ELR (cell line): ENCODE measurements around the gene NCBP1.

ENCODE experiments used
- DNase-seq: peaks from one replicate; pipeline ENCODE4 v3.0.0-alpha.2; 2015; ENCODE audit warnings: low read depth

NCBP1 gene

DNA sequence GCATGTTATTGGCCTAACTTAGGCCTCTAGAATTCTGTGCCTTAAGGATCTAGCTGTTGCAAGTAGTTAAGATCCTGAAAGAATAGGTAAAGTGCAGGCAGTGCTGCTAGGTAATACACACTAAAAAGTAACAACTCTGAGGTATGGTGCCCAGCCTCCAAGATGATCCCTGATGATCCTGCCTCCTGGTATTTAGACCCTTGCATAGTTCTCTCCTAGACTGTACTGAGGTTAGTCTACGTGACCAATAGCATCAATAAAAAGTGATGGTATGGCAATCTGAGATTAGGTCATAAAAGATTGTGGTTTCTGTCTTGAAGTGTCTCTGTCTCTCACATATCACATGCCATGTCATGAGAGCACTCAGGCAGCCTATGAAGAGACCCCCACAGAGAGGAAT lies 9.7 kb upstream of the NCBP1 start:
- no peak for DNase-seq

DNA sequence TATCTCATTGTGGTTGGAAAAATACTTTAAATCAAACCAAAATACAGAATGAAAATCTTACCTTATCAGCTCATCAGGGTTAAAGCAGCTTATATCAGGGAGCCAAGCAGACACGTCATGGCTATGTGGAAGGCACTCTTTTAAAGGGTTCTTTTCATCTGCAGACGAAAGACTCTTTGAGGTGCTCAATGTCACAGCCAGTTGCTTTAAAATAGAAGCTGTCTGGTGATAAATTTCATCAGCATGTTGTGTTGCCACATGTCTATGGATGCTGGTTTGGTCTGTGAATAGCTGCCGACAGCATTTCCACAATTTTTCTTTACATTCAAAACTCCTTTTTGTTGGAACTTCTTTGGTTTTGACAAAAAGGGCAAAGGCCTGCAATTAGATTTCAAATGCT lies 8.0 kb upstream of the NCBP1 start:
- no peak for DNase-seq

DNA sequence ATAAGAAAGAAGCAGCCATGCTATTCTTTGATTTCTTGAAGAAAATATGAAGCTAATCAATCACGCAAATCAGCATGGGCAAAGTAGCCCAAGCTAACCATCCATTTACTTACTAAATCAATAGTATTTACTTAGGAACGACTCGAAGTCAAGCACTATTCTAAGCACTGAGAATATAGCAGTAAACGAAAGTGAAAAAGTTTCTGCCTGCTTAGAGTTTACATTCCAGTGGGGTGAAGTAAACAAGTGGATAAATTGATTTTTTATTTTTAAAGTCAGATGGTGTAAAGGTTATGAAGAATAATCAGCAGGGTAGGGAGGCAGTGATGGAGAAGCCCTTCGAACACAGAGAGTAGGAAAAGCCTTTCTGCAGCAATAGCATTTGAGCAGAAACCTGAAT lies 6.0 kb upstream of the NCBP1 start:
- no peak for DNase-seq

DNA sequence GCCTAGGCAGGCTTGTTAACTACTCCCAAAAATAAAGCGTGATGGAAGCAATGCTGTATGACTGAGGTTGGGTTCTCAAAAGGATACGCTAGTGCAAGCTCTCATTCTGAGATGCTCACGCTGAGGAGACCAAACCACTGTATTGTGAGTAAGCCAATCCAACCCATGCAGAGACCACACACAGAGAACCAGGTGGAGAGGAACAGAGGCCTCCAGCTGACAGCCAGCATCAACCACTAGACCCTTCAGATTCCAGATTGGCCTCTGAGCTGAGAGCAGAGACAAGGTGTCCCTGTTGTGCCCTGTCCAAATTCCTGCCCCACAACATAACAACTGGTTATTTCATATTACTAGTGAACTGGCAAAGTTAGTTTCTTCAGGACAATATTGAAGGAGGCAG lies 5.0 kb upstream of the NCBP1 start:
- DNase-seq = no peak

DNA sequence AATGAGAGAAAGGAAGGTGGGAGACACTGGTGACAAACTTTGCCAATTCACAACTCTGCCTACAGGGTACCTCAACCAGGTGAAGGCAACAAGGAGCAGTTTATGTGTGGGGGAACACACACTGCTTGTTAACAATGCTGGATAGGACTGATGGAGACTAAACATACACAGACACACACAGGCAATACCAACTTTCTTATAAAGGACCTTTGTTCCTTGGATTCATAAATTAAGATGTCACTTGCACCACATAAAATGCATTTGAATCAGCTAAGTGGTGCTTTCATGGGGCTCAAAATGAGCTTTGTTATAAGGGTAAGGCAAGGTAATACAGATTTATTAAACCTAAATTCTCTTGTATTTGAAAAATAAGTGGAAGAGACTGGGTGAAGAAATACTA lies 4.5 kb upstream of the NCBP1 start:
- DNase-seq = no peak

DNA sequence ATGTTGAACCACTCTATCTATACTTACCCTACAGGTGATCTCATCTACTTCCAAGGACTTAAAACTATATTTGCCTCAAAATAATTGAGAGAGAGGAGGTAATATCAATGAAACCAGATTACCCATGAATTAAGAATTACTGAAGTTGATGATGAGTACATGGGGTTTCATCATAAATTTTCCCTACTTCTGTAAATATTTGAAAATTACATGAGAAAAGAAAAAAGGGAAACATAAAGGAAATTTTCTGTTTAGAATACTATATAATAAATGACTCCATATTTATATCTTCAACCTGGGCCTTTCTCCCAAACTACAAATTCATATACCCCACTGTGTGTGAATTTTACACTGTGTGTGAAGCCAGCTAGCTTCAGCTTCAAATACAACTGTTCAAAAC lies 3.0 kb upstream of the NCBP1 start:
- DNase-seq = no peak

DNA sequence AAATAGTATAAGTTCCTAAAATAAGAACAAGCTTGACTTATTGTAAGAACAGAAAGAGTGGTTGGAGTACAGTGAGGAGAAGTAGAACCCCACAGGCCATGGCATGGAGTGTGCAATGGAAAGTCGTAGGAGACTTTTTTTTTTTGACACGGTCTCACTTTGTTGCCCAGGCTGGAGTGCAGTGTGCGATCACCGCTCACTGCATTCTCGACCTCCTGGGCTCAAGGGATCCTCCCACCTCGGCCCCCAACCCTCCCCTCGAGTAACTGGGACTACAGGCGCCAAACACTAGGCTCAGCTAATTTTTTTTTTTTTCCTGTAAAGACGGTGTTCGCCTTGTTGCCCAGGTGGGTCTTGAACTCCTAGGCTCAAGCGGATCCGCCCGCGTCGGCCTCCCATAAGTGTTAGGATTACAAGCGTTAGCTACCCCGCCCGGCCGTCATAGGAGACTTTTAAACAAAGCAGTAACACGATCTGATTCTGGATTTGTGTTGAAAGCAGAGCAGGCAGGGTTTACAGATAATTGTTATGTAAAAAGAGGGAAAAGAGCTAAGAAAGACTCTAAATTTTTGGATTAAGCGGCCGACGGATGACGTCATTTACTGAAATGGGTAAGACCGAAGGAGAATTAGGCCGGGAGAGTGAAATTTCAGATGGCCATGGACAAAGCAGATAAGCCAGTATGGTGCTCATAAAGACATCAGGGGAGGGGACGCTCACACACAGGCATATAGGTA lies 1.2 kb upstream of the NCBP1 start:
- peak; percentile 79 for DNase-seq

DNA sequence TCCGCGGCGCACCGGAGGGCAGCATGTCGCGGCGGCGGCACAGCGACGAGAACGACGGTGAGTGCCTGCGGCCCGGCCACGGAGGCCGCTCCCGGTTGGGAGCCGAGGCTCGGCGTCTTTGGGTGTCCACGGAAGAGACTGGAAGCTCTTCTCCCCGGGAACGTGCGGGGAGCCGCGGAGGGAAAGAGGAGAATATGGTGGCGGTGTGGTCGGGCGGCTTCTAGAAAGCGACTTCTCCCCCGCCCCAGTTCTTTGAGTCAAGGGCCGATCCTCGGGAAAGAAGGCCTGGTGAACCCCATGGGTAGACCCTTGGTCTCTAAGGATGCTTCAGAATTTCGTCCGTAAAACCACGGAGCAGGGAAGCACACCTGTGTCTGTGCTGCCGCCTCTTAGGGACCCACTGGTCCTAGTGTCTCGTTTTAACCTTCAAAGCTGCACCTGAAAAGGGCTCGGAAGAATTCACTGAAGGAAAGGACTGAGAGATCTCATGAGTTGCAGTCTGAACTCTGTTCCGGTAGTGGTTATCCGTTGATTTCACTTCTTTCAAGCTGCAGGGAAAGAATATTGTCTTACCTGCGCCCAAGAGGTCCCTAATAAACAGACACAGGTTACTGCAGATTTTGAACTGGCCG lies 354 bp downstream of the NCBP1 start:
- no peak for DNase-seq

DNA sequence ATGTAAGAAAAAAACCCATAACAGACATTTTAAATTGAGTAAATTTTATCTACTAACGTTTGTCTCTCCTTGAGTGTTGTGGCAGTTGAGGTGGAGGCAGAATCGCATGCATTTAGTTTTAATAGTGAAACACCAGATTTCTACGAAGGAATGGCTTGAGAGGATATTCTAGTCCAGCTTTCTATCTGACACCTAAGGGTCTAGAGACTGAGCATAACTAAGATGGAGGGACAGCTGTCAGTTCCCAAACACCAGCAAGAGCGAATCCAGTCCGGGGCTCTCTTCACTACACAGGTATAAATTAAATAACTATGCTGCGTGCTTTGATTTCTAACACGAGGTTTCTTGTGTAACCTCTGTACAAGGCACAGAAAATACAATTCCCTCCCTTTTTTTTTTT lies 1.4 kb downstream of the NCBP1 start:
- no peak for DNase-seq

DNA sequence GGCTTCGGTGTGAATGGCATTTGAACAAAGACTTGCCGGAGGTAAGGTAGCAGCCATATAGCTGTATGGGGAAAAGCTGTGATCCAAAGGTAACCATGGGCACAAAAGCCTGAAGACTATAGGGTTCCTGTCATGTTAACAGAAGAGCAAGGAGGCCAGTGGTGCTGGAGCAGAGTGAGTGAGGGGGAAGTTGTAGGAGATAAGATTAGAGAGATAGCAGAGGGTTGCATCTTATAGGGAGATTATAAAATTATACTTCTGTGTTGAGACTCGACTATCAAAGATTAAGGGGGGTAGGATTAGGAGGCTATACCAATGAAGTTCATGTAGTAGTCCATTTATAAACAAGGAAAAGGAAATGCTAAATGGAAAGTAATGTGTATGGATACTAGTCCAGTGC lies 3.3 kb downstream of the NCBP1 start:
- no peak for DNase-seq

DNA sequence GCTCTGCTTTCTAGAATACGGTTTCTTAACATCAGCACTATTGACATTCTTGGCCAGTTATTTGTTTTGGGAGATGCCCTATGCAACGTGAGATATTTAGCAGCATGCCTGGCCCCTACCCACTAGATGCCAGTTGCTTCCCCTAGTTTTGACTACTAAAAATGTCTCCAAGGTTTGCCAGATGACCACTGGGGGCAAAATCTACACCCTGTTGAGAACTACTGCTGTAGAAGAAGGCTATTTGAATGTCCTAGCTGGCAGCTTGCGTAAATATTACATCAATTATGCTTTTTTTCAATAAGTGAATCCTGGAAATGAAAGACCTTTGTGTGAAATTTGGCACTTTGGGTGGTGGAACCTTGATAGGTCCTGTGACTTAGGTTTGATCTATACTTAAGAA lies 5.0 kb downstream of the NCBP1 start:
- peak; percentile 28 for DNase-seq

DNA sequence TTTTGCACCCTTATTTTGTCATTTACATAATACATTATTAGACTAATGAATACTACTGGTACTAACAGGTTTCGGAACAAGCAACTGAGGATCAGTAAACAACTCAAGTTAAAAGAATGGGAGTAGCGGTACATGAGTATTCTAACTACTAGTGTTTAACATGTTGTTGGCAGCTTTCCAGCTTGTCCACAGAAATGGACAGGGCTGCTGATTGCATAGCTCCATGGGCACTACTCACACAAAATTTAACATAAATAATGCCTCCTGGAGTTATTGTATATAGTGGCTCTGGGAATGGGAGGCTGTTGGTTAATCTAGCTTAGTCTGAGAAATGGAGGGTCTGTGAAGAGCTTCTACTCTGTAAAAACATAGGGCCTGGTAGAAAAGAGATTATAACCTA lies 6.7 kb downstream of the NCBP1 start:
- DNase-seq = no peak

DNA sequence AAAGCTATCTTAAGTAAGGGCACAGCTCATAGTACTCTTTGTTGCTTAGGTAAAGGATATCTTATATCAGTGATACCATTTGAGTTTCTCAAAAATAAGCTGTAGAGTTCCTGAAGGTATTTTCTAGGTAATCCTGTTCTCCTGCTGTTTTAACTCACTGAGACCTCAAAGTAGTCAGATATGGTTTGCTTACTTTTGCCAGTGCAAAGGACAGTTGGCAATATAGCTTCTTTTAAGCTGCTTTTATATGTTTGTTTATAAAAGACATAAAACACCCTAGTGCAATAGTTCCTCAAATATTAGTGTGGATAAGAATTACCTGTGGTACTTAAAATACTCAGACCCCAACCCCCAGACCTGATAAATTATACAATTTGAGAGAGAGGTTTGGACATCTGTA lies 12.1 kb downstream of the NCBP1 start:
- no peak for DNase-seq

DNA sequence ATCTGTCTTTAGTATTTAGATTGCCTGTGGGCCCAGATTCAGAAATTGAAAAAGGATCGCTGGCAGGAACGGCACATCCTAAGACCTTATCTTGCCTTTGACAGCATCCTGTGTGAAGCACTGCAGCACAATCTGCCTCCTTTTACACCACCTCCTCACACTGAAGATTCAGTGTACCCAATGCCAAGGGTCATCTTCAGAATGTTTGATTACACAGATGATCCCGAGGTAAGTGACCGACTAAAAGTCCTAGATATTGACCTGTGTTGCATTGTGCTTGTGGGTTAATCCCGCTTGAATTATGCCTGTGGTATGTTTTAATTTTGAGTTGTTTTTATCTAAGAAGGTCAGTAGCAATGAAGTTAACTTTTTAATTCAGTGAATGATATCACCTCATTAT lies 14.4 kb downstream of the NCBP1 start:
- DNase-seq = no peak

DNA sequence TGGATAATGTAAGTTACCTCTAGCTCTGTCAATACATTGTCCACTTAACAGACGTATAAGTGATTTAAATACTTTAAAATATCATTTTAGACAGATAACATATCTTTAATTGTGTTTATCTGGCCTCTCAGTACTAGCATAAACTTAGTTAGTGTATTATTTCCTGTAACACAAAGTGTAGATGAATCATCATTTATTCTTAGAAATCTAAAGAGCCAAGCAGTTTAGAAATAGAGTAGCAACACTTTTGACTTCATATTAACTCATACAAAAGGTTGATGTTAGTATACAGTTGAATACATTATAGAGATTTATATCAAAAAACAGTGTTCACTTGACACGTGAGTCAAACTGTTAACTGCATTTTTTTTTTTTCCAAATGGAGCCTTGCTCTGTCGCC lies 18.0 kb downstream of the NCBP1 start:
- no peak for DNase-seq

DNA sequence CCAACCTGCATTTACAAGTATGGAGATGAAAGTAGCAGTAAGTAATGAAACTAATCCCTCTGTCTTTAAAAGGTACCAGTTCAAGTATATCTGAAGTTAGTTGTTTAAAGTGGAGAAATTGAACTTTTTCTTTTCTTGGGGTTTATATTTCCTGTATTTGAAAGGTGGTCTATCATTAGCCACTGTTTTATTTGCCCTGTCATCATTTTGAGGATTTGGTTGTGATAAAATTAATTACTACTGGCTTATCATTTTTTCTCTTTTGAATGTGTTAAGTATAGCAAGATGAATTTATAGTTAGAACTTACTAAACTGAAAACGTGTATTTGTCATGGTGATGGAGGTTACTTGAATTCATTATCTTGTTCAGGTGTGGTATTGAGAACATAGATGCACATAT lies 25.1 kb downstream of the NCBP1 start:
- no peak for DNase-seq

DNA sequence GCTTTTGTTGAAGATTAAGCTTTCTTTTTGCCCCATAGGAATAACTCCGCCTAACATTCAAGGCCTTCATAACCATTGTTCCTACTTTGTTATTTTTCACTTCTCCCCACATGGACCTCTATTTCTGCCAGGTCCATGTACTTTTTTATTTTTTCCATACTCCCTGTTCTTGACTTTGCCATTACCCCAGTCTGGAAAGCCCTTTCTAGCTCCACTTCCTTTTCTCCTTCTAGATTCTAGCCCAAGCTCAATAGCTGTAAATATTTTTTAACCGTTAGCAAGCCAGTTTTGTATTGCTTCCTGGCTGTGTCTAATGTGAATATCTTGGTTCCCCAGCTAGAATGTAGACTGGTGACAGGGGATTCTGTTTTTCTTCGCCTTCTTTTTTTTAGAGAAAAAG lies 26.1 kb downstream of the NCBP1 start:
- no peak for DNase-seq

DNA sequence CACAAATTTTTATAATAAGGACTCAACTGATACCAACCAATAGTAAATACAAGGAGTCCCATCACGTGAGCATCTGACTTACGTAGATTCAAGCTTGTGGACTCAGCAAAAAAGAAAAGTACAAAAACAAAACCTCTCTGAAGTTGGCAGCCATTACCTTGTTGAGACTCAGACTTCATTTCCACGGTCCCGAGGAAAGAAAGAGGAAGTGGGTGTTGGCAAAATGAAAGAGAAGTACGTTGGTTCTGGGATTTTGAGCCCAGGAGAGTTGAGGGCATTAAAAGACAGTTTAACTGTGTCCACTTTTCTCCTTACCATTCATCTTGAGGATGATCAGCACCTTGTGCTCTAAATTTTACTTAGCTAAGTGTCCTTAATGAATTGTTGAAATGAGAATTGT lies 26.7 kb downstream of the NCBP1 start:
- no peak for DNase-seq

DNA sequence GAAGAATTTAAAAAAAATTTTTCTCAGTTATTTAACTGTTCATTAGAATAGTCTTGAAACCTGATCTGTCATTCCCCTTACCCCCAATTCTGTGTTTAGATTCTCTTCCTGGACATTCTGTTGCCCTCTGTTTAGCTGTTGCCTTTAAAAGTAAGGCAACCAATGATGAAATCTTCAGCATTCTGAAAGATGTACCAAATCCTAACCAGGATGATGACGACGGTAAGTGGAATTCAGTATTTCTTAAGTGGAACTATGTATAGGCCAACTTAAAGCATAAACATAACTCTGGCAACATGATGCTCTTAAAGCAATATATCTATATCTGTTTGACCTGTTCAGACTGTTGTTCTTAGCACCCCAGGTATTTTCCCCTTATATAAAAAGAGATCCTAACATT lies 27.2 kb downstream of the NCBP1 start:
- DNase-seq = no peak

DNA sequence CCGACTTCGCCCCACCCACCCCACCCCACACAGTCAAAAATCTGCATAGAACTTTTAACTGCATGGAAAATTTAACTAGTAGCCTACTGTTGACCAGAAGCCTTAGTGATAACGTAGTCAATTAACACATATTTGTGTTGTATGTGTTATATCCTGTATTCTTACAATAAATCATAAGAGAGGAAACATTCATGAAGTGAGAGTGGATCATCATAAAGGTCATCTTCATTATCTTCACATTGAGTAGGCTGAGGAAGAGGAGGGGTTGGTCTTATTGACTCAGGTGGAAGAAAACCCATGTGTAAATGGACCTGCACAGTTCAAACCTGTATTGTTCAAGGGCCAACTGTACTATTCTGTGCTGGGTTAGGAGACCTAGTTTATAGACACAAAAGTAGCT lies 32.1 kb downstream of the NCBP1 start:
- DNase-seq = no peak

DNA sequence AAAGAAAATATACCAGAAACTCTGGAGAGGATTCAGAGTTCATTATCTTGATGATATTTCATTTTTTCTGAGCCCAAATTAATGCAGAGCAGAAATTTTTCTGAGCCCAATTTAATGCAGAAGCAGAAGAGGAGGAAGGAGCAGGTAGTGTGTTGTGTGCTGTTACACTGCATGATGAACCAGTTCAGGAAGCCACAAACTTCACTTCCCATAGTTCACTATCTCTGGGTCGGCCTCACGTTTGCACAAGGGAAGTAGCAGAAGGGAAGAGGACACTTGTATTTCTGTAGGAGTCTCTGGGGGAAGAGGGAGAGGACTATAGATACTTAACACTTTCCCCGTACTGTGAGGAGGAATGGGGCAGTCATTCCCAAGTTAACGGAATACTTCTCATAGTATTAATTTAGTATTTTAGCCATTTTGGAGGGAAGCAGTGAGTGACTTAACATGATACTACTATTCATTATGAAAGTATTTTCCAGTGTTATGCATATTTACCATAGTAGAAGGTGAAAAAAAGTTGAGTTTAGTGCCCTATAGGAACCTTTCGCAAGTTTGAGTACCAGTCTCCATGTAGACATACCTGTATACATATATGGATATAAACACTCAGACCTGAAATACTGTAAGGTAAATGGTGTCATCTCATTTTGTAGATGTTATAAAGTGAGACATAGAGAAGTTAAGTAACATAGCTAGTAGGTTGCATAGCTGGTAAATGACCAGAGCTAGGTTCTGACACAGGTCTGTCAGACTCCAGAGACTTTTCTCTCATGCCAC lies 33.5 kb downstream of the NCBP1 start:
- no peak for DNase-seq

DNA sequence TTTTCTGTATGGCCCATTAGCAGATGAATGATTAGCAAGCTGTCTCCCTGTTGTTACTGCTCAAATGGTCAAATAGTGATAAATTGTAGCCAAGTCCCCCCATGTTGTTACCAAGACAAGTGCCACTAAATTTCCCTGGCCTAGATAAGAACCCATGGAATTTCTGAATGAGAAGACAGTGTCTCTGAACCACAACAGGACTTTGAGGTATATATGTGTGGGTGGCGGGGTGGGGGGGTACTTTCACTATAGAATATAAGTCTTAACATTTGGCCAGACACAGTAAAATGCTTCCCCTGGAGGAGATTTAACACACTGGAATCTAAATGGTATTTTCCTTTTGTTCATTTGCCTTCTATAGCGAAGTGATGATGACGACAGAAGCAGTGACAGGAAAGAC lies 34.9 kb downstream of the NCBP1 start:
- no peak for DNase-seq

DNA sequence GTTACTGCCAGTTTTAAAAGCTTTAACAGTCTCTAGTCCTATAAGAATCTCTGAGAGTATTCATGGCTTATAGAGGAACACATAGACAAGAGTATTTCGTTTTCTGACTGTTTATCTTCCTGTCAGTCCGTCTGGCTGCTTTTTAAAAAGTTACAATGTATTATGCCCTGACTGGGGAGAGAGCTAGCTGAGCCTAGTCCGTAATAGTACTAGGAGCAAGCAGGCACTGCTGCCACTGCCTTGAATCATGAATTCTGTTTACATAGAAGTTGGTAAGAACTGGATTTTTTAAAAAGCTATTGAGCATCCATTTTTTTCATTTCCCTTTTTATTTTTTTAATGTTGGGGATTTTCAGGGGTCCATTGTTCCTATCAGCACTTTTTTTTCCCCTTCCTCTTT lies 37.0 kb downstream of the NCBP1 start:
- DNase-seq = no peak

DNA sequence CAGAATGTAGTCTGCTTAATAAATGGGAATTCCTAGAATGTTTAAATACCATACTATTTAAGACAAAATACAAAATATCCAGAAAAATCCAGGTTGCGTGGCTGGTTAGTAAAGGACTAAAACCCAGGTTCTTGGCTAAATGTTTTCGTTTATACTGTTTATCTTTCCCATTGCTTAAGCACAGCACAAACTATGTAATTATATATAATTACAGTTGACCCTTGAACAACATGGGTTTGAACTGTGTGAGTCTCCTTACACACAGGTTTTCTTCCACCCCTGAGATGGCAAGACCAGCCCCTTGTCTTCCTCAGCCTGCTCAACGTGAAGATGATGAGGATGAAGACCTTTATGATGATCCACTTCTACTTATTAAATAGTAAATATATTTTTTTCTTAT lies 38.8 kb downstream of the NCBP1 start:
- DNase-seq = no peak
